ENCODE data around the gene LAMA2. TPM values are rescaled to one million over a fixed set of nuclear protein-coding genes. Genes with fewer than 3 reads are reported as not detected.

The LAMA2 gene
- total and polyA plus RNA-seq, 2 of the 8 experiments (the other 6 are each of a cell fraction or from before 2014, with no cell fraction given) = 1.3 to 3.8 TPM

GRCh38 chr6:129115471-129115870 is 232.5 kb downstream of the LAMA2 start (continued):
- TF ChIP-seq CTBP2 (IDR thresholded peaks at IDR 0.05; ENCODE audit: borderline replicate concordance, insufficient read depth, insufficient read length, low read length) = no peak
- no peak for TF ChIP-seq FOSL1 (IDR thresholded peaks at IDR 0.05; ENCODE audit: insufficient read depth, low read depth, low read length)
